GM18526 (cell line): ENCODE measurements around the gene SAP30BP.

Source experiments
- POLR2A ChIP-seq: IDR thresholded peaks from 3 replicates; pipeline ENCODE4 v1.6.1; 2011; ENCODE audit not compliant: insufficient read length; ENCODE audit errors: extremely low read depth

SAP30BP gene

DNA sequence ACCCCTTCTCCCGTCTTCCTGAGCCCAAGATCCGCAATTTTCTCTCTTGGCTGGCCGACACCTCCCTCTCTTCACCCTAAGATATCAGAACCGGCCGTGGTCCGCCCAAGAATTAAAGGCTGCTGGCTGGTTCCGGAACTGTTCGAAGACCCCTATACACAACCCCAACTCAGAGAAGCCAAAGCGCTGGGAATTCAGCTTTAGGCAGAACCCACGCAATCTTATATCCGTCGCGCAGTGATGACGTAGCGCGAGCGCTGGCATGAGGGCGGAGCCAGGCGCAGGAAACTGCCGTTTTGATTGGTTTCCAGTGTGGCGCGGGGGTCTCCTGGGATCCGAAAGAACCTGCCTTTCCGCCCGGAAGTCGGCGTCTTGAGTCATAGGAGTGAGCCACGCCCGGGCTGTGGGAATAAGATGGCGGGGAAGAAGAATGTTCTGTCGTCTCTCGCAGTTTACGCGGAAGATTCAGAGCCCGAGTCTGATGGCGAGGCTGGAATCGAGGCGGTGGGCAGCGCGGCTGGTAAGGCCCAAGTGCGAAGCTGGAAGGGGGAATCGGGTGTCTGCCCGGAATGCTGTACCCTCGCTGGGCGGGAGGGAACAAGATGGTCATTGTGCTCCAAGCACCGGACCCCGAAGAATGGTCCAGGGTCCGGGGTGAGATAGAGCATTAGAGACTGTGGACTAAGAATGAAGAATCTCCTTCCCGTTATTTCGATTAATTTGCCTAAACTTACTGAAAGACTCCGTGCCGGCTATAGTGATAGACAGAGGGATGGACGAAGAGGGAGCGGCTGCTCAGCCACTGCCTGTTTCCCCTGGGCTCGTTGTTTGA, at the start of gene SAP30BP, which contains the start of gene RECQL5:
TSS of gene SAP30BP (plus strand) at position 380 of the 832 bp plus-strand sequence. CDS start at position 415, 35 bp downstream.
TSS of gene RECQL5 (minus strand) at position 196 of the 832 bp plus-strand sequence. CDS start 597 bp downstream, outside the sequence.
- TF ChIP-seq POLR2A = peak; percentile 65

DNA sequence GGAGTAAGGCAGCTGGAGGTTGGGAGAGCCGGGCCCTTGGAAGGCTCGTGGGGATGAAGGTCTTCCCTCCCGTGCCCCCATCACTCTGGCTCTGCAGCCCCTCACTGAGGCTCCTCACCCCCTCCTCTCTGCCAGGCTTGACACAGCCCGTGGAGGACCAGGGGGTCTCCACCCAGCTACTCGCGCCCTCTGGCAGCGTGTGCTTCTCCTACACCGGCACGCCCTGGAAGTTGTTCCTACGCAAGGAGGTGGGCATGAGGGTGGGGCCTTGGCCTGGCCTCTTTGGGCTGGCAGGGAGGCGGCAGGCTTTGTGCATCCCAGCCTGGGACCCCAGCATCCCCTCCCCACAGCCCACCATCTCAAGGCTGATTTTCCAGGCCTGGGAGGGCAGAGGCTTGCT, 49.5 kb upstream of the SAP30BP start:
- no peak for TF ChIP-seq POLR2A

DNA sequence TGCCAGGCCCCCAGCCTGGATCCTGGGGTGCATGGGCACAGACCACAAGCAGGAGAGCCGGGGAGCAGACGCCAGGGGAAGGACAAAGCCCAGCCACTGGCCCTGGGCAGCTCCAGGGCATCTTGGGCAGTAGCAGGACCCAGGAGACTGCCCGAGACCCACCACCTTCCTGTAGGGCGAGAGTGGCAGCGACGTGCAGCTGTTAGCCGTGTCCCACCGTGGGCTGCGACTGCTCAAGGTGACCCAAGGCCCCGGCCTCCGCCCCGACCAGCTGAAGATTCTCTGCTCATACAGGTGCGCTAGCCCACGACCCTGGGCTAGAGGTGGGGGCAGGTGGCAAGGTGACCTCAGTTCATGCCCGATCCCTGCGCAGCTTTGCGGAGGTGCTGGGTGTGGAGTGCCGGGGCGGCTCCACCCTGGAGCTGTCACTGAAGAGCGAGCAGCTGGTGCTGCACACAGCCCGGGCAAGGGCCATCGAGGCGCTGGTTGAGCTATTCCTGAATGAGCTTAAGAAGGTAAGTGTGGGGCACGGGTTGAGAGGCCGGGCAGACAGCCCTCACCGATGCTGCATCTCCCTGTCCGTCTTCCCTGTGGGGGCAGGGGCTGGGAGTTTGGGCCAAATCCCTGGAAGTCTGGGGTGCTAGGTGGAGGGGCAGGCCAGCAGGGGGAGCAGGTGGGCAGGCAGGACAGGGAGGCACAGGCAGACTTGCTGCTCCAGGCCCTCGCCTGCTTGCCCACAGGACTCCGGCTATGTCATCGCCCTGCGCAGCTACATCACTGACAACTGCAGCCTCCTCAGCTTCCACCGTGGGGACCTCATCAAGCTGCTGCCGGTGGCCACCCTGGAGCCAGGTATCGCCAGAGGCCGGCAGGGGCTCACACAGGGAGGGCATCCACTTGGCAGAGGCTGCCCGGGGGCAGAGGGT, 47.4 kb upstream of the SAP30BP start:
- no peak for TF ChIP-seq POLR2A

DNA sequence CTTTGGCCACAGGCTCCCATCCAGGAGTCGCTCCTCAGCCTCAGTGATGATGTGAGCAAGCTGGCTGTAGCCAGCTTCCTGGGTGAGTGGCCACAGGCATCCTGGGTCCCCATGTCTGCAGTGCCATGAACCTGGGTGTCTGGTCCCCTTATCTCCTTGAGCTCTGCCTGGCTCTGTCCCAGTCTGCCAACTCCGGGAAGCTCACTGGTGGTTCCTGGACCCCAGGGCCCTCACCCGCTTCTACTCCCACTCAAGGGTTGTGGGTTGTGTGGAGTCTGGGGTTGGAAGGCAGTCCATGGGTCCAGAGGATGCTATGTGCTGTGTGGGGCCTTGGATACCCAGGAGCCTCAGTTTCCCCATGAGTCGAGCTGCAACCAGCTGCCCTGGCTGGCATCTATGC, 45.6 kb upstream of the SAP30BP start:
- TF ChIP-seq POLR2A = no peak

DNA sequence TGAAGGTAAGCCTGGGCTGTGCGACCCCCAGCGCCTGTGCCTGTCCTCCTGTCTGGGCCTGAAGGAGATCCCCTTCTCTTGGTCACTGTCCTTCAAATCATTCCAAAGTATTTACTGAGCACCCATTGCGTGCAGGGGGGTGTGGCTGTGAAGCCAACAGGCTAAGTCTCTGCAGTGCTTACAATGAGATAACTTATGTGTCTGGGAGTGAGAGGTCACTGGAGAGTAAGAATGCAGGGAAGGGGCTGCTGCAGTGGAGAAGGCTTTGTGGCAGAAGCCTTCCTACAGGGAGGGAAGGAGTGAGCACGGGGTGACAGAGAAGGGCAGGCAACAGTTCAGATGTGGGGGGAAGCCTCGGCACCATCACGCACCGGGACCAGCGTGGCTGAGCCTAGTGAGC, 45.1 kb upstream of the SAP30BP start:
- TF ChIP-seq POLR2A = no peak

DNA sequence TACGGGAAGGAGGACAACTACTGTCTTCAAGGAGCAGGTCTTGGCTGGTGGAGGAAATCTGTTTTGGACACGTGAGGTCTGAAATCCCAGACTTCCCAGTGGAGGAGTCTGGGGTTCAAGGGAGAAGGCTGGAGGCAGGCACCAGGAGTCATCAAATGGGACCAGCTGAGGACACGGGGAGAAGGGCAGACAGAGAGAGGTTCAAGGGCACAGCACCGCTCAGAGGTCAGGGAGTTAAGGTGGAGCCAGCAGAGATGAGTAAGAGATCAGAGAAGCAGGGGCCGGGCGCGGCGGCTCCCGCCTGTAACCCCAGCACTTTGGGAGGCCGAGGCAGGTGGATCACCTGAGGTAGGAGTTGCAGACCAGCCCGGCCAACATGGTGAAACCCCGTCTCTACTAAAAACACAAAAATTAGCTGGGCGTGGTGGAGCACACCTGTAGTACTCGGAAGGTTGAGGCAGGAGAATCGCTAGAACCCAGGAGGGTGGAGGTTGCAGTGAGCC, 44.3 kb upstream of the SAP30BP start:
- TF ChIP-seq POLR2A = no peak

DNA sequence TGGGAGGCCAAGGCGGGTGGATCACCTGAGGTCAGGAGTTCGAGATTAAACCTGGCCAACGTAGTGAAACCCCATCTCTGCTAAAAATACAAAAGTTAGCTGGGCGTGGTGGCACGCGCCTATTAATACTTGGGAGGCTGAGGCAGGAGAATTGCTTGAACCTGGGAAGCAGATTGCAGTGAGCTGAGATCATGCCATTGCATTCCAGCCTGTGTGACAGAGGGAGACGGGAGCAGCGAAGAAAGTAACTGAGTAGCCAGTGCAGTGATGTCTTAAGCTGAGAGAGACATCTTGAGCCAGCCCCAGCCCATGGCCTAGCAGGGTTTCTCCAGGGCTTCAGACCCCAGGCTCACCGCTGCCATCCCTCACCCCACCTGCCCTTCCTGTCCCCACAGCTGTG, 43.8 kb upstream of the SAP30BP start:
- no peak for TF ChIP-seq POLR2A

DNA sequence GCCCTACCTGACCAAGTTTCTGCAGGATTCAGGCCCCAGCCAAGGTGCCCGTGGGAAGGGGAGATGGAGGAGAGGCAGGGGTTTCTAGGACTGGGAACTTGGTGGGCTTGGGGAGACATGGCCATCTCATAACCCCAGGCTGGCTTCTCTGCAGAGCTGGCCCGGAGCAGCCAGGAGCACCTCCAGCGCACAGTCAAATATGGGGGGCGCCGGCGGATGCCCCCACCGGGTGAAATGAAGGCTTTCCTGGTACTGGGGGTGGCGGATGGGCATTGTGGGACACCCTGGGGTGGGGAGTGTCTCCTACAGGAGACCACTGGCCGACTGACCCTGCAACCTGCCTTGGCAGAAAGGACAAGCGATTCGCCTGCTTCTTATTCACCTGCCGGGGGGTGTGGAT, 43.1 kb upstream of the SAP30BP start:
- no peak for TF ChIP-seq POLR2A

DNA sequence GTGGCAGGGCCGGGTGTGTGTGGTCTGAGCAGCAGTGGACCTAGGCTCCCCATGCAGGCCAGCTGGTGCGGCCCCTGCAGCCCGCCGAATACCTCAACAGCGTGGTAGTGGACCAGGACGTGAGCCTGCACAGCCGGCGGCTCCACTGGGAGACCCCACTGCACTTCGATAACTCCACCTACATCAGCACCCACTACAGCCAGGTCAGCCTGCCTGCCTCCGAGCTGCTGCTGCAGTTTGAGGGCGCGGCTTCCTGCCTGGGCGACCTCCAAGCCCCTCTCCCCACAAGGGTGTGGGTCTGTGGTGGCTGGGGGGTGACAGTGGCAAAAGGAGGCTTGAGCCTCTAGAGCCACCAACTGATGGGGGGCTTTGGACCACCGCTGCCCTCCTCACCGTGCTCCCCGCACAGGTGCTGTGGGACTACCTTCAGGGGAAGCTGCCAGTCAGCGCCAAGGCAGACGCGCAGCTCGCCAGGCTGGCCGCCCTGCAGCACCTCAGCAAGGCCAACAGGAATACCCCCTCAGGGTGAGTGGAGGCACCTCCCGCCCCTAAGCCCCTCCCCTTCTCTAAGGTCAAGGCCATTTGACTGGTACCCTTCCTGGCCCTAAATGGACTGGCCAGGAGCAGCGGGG, 42.3 kb upstream of the SAP30BP start:
- TF ChIP-seq POLR2A = no peak

DNA sequence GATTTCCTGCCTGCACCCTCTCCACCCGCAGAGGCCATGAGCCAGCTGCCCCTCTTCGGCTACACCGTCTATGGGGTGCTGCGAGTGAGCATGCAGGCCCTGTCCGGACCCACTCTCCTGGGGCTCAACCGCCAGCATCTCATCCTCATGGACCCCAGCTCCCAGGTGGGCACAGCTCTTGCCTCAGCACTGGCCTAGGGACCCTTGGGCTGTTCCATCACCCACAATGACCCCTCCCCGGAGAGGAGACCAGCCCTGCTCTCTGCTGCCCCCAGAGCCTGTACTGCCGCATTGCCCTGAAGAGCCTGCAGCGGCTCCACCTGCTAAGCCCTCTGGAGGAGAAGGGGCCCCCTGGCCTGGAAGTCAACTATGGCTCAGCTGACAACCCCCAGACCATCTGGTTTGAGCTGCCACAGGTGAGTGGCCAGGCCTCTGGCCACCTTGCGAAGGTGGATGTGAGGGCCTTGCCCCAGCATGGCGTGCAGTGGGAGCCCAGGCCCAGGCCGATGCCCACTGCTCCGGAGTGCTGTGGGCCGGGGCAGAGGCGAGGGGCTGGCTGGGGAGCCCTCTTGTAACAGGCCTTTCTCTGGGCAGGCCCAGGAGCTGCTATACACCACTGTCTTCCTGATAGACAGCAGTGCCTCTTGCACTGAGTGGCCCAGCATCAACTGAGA, 41.2 kb upstream of the SAP30BP start:
- no peak for TF ChIP-seq POLR2A

DNA sequence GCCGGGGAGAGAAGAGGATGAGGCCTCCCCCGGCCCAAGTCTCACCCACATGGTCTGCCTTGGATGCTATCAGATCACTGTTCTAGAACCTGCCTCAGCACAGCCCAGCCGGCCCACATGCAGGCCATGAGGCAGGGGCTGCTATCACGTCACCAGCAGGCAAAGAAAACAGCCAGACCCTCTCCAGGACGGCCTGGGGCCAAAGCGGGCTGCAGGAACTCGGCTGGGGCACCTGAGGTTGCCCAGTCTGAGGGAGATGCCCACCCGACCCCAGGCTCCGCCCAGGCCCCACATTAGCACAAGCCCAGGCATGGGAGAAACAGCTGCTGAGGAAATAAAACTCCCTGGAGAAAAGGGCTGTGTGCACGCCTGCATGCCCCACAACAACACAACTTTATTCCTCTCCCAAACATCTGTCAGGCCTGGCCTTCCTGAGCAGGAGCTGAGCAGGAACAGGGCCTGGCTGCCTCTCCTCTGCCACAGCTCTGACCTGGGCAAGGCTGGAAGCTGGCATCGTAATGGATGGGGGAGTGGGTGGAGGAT, 40.6 kb upstream of the SAP30BP start:
- TF ChIP-seq POLR2A = no peak

DNA sequence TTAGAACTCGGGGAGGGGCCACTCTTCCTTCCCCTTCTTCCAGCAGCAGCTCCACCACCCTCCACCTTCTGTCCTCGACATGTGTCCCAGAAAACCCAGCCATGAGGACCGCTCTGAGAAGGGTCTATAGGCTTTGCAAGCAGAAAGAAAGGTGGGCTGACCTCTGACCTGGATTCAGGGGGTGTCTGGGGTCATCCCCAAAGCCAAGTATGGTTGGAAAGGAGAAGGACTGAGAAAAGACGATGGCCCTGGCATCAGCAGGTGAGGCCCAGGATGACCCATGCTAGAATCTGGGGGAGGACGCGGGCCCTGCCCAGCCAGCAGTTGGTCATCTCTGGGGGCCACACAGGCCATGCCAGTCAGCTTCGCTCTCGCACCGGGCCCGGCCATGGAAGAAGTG, 40.0 kb upstream of the SAP30BP start:
- no peak for TF ChIP-seq POLR2A

DNA sequence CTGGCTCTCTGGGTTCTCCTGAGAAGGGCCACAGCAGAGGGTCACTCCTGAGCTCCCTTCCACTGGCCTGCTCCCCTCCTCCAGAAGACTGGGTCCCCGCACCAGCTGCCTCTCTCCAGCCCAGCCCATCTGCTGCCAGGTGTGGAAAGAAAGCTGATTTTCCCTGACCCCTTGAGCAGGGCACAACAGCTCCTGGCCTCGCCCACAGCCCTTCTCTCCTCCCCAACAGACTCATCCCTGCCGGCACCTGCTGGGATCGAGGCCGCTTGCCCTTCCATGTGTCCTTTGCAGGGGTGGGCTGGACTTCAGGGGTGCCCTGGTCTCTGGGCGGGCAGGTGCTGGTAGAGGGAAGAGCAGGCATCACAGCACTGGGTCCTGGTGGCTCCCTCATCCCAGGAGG, 38.7 kb upstream of the SAP30BP start:
- no peak for TF ChIP-seq POLR2A

DNA sequence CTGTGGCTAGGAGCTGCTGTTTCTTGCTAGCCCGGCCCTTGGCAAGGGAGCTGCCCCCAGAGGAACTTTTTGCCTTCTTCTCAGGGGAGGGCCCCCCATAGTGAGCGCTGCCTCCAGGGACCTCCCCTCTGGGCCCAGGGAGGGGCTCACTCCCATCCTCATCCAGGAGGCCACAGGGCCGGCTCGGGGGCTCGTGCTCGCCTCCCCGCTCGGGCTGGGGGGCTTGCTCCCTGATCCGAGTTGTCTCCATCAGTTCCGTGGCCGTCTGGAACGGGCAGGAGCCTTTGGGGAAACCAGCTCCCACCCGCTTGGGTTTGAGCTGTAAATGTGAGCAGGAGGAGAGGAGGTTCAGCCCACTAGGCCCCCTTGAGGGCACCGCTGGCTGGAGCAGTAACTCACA, 38.0 kb upstream of the SAP30BP start:
- TF ChIP-seq POLR2A = no peak

DNA sequence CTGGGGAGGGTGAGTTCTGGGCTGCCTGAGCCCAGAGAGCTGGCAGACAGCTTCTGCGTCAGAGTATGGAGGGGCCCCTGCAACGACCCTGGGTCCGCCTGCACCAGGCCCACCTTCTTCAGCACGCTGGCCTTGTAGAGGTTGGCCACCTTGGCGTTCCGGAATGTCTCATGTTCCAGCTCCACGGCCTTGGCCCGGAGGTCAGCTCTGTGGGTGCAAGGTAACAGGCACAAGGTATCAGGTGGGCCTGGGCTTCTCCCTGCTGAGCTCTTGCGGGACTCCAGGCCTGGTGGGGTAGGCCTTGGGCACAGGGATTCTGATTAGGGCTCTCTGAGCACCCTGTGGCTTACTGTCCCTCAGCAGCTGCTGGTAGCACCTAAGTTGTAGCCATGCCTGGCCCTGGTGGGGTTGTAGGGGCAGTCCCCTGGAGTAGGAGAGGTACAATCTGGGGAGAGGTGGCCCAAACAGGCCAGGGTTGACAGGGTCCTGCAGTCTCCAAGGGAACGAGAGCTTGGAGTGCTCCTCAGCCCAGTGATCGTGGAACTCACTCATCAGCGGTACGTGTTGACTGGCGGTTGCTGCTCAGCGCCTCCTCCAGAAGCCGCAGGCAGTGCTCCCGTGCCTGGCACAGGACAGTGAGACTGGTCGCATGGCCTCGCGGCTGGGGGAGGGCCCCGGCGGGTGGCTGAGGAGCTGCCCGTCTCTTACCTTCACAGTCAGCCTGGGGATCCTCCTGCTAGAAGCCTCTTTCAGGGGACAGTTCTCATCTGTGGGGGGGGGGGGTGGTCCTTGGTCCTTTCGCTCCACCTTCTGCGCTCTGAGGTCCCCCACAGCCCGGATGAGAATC, 36.8 kb upstream of the SAP30BP start:
- no peak for TF ChIP-seq POLR2A
